Mononuclear cell (primary cell): ENCODE data around the gene ARHGAP27. TPM values are rescaled to one million over a fixed set of nuclear protein-coding genes. Genes with fewer than 3 reads are reported as not detected.

Experiments
- H3K27me3 ChIP-seq: 2 replicates; pipeline ENCODE4 v1.6.0; 2011; ENCODE audit warnings: low read length, control low read depth; ENCODE audit not compliant: insufficient read depth
- H3K4me1 ChIP-seq: 2 replicates; pipeline ENCODE4 v1.5.1; 2011; ENCODE audit warnings: mild to moderate bottlenecking, low read length, control low read depth; ENCODE audit not compliant: insufficient read depth
- H3K4me3 ChIP-seq: 2 replicates; pipeline ENCODE4 v1.5.1; 2011; ENCODE audit warnings: mild to moderate bottlenecking, low read length, moderate library complexity
- H3K9me3 ChIP-seq: 2 replicates; pipeline ENCODE4 v1.5.1; 2011; ENCODE audit warnings: low read depth, mild to moderate bottlenecking, control low read depth, low read length
- total RNA-seq: library from RNA; depleted of rRNA; stranded (reverse); fragments of >200 nt; gene quantifications from one replicate; pipeline ENCODE4 v1.2.3, GENCODE V29; 2012

ARHGAP27 gene
- total RNA-seq, 1 donor: 41.3 TPM

GRCh38 chr17:45391918-45392317 lies 40.8 kb downstream of the ARHGAP27 start:
- no peaks in the 10 kb centered on the region for H3K27me3 ChIP-seq
- no peaks in the 10 kb centered on the region for H3K4me1 ChIP-seq
- H3K4me3 ChIP-seq: no peak overlapping the region
- H3K9me3 ChIP-seq: no peaks in the 10 kb centered on the region

GRCh38 chr17:45391291-45391690 lies 41.4 kb downstream of the ARHGAP27 start:
- H3K27me3 ChIP-seq: no peaks in the 10 kb centered on the region
- H3K4me3 ChIP-seq: no peak overlapping the region
- H3K9me3 ChIP-seq: no peaks in the 10 kb centered on the region
- H3K4me1 ChIP-seq: no peaks in the 10 kb centered on the region

- Histone ChIP-seq H3K27me3 (no peaks in the 10 kb centered on the region), H3K4me1 (peaks cover 3% of the 10 kb centered on the region), H3K4me3 (no peak overlapping the region), H3K9me3 (no peaks in the 10 kb centered on the region)
Measured at GRCh38 chr17:45389354-45389753, 43.3 kb downstream of the ARHGAP27 start.

- Histone ChIP-seq H3K27me3 (no peaks in the 10 kb centered on the region), H3K4me1 (peaks cover 3% of the 10 kb centered on the region), H3K9me3 (no peaks in the 10 kb centered on the region), H3K4me3 (no peak overlapping the region)
Measured at GRCh38 chr17:45388604-45389325, 43.9 kb downstream of the ARHGAP27 start.

- no peaks in the 10 kb centered on the region for H3K27me3 ChIP-seq
Measured at GRCh38 chr17:45387739-45388138, 44.9 kb downstream of the ARHGAP27 start.

GRCh38 chr17:45386178-45386577 lies 46.5 kb downstream of the ARHGAP27 start:
- H3K4me1 ChIP-seq: peaks cover 3% of the 10 kb centered on the region
- no peaks in the 10 kb centered on the region for H3K9me3 ChIP-seq
- no peak overlapping the region for H3K4me3 ChIP-seq
- H3K27me3 ChIP-seq: no peaks in the 10 kb centered on the region

More at GRCh38 chr17:45387739-45388138, 44.9 kb downstream of the ARHGAP27 start:
- H3K4me1 ChIP-seq: peaks cover 3% of the 10 kb centered on the region
- no peaks in the 10 kb centered on the region for H3K9me3 ChIP-seq
- H3K4me3 ChIP-seq: no peak overlapping the region

- H3K4me1 ChIP-seq: peaks cover 9% of the 10 kb centered on the region
- no peak overlapping the region for H3K4me3 ChIP-seq
- H3K27me3 ChIP-seq: no peaks in the 10 kb centered on the region
- no peaks in the 10 kb centered on the region for H3K9me3 ChIP-seq
Measured at GRCh38 chr17:45385331-45385997, 47.2 kb downstream of the ARHGAP27 start.

GRCh38 chr17:45384789-45385262 lies 47.8 kb downstream of the ARHGAP27 start:
- Histone ChIP-seq H3K9me3 (no peaks in the 10 kb centered on the region), H3K4me1 (peaks cover 9% of the 10 kb centered on the region), H3K27me3 (no peaks in the 10 kb centered on the region), H3K4me3 (no peak overlapping the region)

- no peaks in the 10 kb centered on the region for H3K27me3 ChIP-seq
- no peak overlapping the region for H3K4me3 ChIP-seq
- no peaks in the 10 kb centered on the region for H3K9me3 ChIP-seq
- H3K4me1 ChIP-seq: peaks cover 9% of the 10 kb centered on the region
Measured at GRCh38 chr17:45384047-45384788, 48.5 kb downstream of the ARHGAP27 start.

GRCh38 chr17:45383003-45383402 lies 49.7 kb downstream of the ARHGAP27 start:
- H3K4me1 ChIP-seq: peaks cover 9% of the 10 kb centered on the region
- H3K9me3 ChIP-seq: no peaks in the 10 kb centered on the region
- H3K27me3 ChIP-seq: no peaks in the 10 kb centered on the region

GRCh38 chr17:45382226-45382625 lies 50.4 kb downstream of the ARHGAP27 start:
- Histone ChIP-seq H3K9me3 (no peaks in the 10 kb centered on the region), H3K4me1 (peaks cover 9% of the 10 kb centered on the region), H3K27me3 (no peaks in the 10 kb centered on the region), H3K4me3 (no peak overlapping the region)

More at GRCh38 chr17:45383003-45383402, 49.7 kb downstream of the ARHGAP27 start:
- no peak overlapping the region for H3K4me3 ChIP-seq

- H3K9me3 ChIP-seq: no peaks in the 10 kb centered on the region
- H3K4me1 ChIP-seq: peaks cover 9% of the 10 kb centered on the region
- no peak overlapping the region for H3K4me3 ChIP-seq
- H3K27me3 ChIP-seq: no peaks in the 10 kb centered on the region
Measured at GRCh38 chr17:45380991-45381390, 51.7 kb downstream of the ARHGAP27 start.

- H3K9me3 ChIP-seq: no peaks in the 10 kb centered on the region
- no peak overlapping the region for H3K4me3 ChIP-seq
- peaks cover 6% of the 10 kb centered on the region for H3K4me1 ChIP-seq
- H3K27me3 ChIP-seq: no peaks in the 10 kb centered on the region
Measured at GRCh38 chr17:45380046-45380765, 52.5 kb downstream of the ARHGAP27 start.

GRCh38 chr17:45377401-45377800 lies 55.3 kb downstream of the ARHGAP27 start:
- Histone ChIP-seq H3K4me3 (no peak overlapping the region), H3K4me1 (peaks cover 22% of the 10 kb centered on the region), H3K27me3 (no peaks in the 10 kb centered on the region), H3K9me3 (no peaks in the 10 kb centered on the region)
